ENCODE data around the gene RTEL1. TPM values are rescaled to one million over a fixed set of nuclear protein-coding genes. Genes with fewer than 3 reads are reported as not detected.

RTEL1 gene
- total and polyA plus RNA-seq, 2 donors (not counting 1 experiment from before 2014, with no cell fraction given) = 4.7 to 12.4 TPM

GRCh38 chr20:63660622-63661021 lies 2.5 kb downstream of the RTEL1 start:
- H3K27ac ChIP-seq (ENCODE audit: insufficient read depth, low read length) = no peak overlapping the region
- H3K4me3 ChIP-seq (replicated peaks in 1 of 4; ENCODE audit: control extremely low read depth in 1 of 4, insufficient read depth in 1 of 4, low read depth in 3 of 4, low read length in 4 of 4) = no peak overlapping the region
- H3K4me1 ChIP-seq (ENCODE audit: control insufficient read depth, extremely low read depth, insufficient read depth, low read length) = peaks cover 7% of the 10 kb centered on the region
- no peak overlapping the region for H3K4me2 ChIP-seq (ENCODE audit: extremely low read depth, insufficient read depth, low read length)
- no peaks in the 10 kb centered on the region for H4K20me1 ChIP-seq (ENCODE audit: control insufficient read depth, extremely low read depth, insufficient read depth, low read length)
- no peaks in the 10 kb centered on the region for H3K9me3 ChIP-seq (ENCODE audit: control insufficient read depth, insufficient read depth, low read depth, low read length)
- H3K36me3 ChIP-seq (ENCODE audit: control insufficient read depth, insufficient read depth, low read length) = peaks cover 20% of the 10 kb centered on the region
- no peak for DNase-seq (ENCODE audit: low read depth in 2 of 2)
- TF ChIP-seq EZH2 (IDR thresholded peaks at IDR 0.05; ENCODE audit: low read length, missing control alignments) = no peak
- no peak for TF ChIP-seq CTCF (conservative IDR thresholded peaks at IDR 0.05 in 1 of 2, IDR thresholded peaks at IDR 0.05 in 1 of 2; ENCODE audit: low read depth in 1 of 2, low read length in 2 of 2)
- H2AFZ ChIP-seq (ENCODE audit: low read length) = no peak overlapping the region
- H3K79me2 ChIP-seq (ENCODE audit: control insufficient read depth, insufficient read depth, low read length) = peaks cover 34% of the 10 kb centered on the region
- H3K9ac ChIP-seq (ENCODE audit: insufficient read depth, low read length) = no peak overlapping the region
- no peaks in the 10 kb centered on the region for H3K27me3 ChIP-seq (ENCODE audit: control insufficient read depth, insufficient read depth, low read length)

- Histone ChIP-seq H3K9me3 (ENCODE audit: control insufficient read depth, insufficient read depth, low read depth, low read length) (no peaks in the 10 kb centered on the region), H3K4me3 (replicated peaks in 1 of 4; ENCODE audit: control extremely low read depth in 1 of 4, insufficient read depth in 1 of 4, low read depth in 3 of 4, low read length in 4 of 4) (no peak overlapping the region), H2AFZ (ENCODE audit: low read length) (no peak overlapping the region), H4K20me1 (ENCODE audit: control insufficient read depth, extremely low read depth, insufficient read depth, low read length) (no peaks in the 10 kb centered on the region), H3K9ac (ENCODE audit: insufficient read depth, low read length) (no peak overlapping the region), H3K36me3 (ENCODE audit: control insufficient read depth, insufficient read depth, low read length) (peaks cover 21% of the 10 kb centered on the region), H3K4me1 (ENCODE audit: control insufficient read depth, extremely low read depth, insufficient read depth, low read length) (peaks cover 7% of the 10 kb centered on the region), H3K27me3 (ENCODE audit: control insufficient read depth, insufficient read depth, low read length) (no peaks in the 10 kb centered on the region), H3K4me2 (ENCODE audit: extremely low read depth, insufficient read depth, low read length) (no peak overlapping the region), H3K27ac (ENCODE audit: insufficient read depth, low read length) (no peak overlapping the region), H3K79me2 (ENCODE audit: control insufficient read depth, insufficient read depth, low read length) (peaks cover 34% of the 10 kb centered on the region)
- no peak for TF ChIP-seq CTCF (conservative IDR thresholded peaks at IDR 0.05 in 1 of 2, IDR thresholded peaks at IDR 0.05 in 1 of 2; ENCODE audit: low read depth in 1 of 2, low read length in 2 of 2)
- TF ChIP-seq EZH2 (IDR thresholded peaks at IDR 0.05; ENCODE audit: low read length, missing control alignments) = no peak
- DNase-seq (ENCODE audit: low read depth in 2 of 2) = no peak
These were observed 3.0 kb downstream of the RTEL1 start for GRCh38 chr20:63661108-63661507.

GRCh38 chr20:63661959-63662812 lies 4.1 kb downstream of the RTEL1 start:
- DNase-seq (ENCODE audit: low read depth in 2 of 2) = no peak
- Histone ChIP-seq H3K27ac (ENCODE audit: insufficient read depth, low read length) (no peak overlapping the region), H3K79me2 (ENCODE audit: control insufficient read depth, insufficient read depth, low read length) (peaks cover 34% of the 10 kb centered on the region)

More at GRCh38 chr20:63661959-63662812, 4.1 kb downstream of the RTEL1 start:
- Histone ChIP-seq H3K4me3 (replicated peaks in 1 of 4; ENCODE audit: control extremely low read depth in 1 of 4, insufficient read depth in 1 of 4, low read depth in 3 of 4, low read length in 4 of 4) (no peak overlapping the region), H3K4me1 (ENCODE audit: control insufficient read depth, extremely low read depth, insufficient read depth, low read length) (peaks cover 7% of the 10 kb centered on the region), H3K9ac (ENCODE audit: insufficient read depth, low read length) (no peak overlapping the region), H3K27me3 (ENCODE audit: control insufficient read depth, insufficient read depth, low read length) (no peaks in the 10 kb centered on the region), H2AFZ (ENCODE audit: low read length) (no peak overlapping the region), H3K36me3 (ENCODE audit: control insufficient read depth, insufficient read depth, low read length) (peaks cover 23% of the 10 kb centered on the region), H4K20me1 (ENCODE audit: control insufficient read depth, extremely low read depth, insufficient read depth, low read length) (no peaks in the 10 kb centered on the region), H3K9me3 (ENCODE audit: control insufficient read depth, insufficient read depth, low read depth, low read length) (no peaks in the 10 kb centered on the region), H3K4me2 (ENCODE audit: extremely low read depth, insufficient read depth, low read length) (no peak overlapping the region)
- no peak for TF ChIP-seq CTCF (conservative IDR thresholded peaks at IDR 0.05 in 1 of 2, IDR thresholded peaks at IDR 0.05 in 1 of 2; ENCODE audit: low read depth in 1 of 2, low read length in 2 of 2)
- TF ChIP-seq EZH2 (IDR thresholded peaks at IDR 0.05; ENCODE audit: low read length, missing control alignments) = no peak

Measured in fibroblast of lung (primary cell).